ENCODE measurements around the gene CSNK1E.

- TF ChIP-seq CTCF (IDR thresholded peaks at IDR 0.05; ENCODE audit: insufficient read depth, low read length, poor library complexity, severe bottlenecking) (no peak), EZH2phosphoT487 (conservative IDR thresholded peaks at IDR 0.05; ENCODE audit: low read length) (no peak)
Observed at GRCh38 chr22:38246692-38247091, 70.5 kb downstream of the CSNK1E start.
